ENCODE results near the gene SMURF2. TPM values are rescaled to one million over a fixed set of nuclear protein-coding genes. Genes with fewer than 3 reads are reported as not detected.

SMURF2 gene
- total RNA-seq, 4 donors from 2014 or later, result 18.4 to 92.0 (median 37.3) TPM

DNA sequence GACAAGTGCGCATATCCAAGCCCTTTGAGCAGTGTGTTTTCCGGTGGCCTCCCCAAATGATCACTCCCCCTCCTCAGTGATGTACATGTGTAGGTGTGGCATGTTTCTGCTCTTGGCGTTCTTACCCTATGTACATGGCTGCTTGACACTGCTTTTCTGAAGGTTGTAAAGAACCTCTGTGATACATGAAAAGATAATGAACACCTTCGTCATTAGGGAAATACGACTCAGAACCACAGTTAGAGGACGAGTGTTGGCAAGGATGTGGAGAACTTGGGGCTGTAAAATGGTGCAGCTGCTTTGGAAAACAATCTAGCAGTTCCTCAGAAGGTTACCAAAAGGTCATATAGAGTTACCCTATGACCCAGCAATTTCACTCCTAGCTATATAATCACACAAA lies 126.8 kb downstream of the SMURF2 start:
- intact Hi-C loops (cut with DNase I; ENCODE audit: low total_unique reads), result no loop called here
- Histone ChIP-seq H3K36me3 (no peaks in the 10 kb centered on the region), H3K4me1 (no peaks in the 10 kb centered on the region), H3K4me3 (no peak overlapping the region), H3K27ac (no peak overlapping the region), H3K9me3 (no peaks in the 10 kb centered on the region), H3K27me3 (no peaks in the 10 kb centered on the region)
- DNase-seq, result no peak
- TF ChIP-seq POLR2A (IDR thresholded peaks at IDR 0.05), result no peak
- no peak for TF ChIP-seq CTCF (IDR thresholded peaks at IDR 0.05)

GRCh38 chr17:64534187-64534586 lies 127.9 kb downstream of the SMURF2 start:
- no peak for DNase-seq
- no peaks in the 10 kb centered on the region for H3K36me3 ChIP-seq
- no peak overlapping the region for H3K4me3 ChIP-seq
- intact Hi-C loops (cut with DNase I; ENCODE audit: low total_unique reads), result no loop called here
- TF ChIP-seq POLR2A (IDR thresholded peaks at IDR 0.05) (no peak), CTCF (IDR thresholded peaks at IDR 0.05) (no peak)
- no peak overlapping the region for H3K27ac ChIP-seq
- no peaks in the 10 kb centered on the region for H3K27me3 ChIP-seq
- no peaks in the 10 kb centered on the region for H3K4me1 ChIP-seq
- no peaks in the 10 kb centered on the region for H3K9me3 ChIP-seq

DNA sequence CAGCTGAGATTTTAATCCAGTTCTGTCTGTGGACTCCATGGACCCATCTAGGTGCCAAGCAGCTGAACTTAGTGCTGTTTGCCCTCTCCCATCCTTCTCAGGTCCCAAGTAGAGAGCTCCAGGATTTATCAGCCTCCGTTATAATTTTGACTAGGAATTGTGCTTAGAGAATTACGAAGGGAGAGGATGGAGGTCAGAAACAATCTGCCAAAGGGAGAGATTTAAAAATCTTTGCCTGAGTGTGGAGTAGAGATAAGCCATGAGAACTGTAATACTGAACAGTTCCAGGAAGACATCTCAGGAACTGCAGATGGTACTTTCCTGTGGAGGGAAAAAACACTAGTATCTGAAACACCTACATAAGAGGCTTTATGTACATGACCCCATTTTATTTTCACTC lies 128.3 kb downstream of the SMURF2 start:
- DNase-seq, result no peak
- Histone ChIP-seq H3K27me3 (no peaks in the 10 kb centered on the region), H3K27ac (no peak overlapping the region), H3K4me1 (no peaks in the 10 kb centered on the region), H3K9me3 (no peaks in the 10 kb centered on the region), H3K36me3 (no peaks in the 10 kb centered on the region), H3K4me3 (no peak overlapping the region)
- intact Hi-C loops (cut with DNase I; ENCODE audit: low total_unique reads), result no loop called here
- TF ChIP-seq CTCF (IDR thresholded peaks at IDR 0.05) (no peak), POLR2A (IDR thresholded peaks at IDR 0.05) (no peak)

DNA sequence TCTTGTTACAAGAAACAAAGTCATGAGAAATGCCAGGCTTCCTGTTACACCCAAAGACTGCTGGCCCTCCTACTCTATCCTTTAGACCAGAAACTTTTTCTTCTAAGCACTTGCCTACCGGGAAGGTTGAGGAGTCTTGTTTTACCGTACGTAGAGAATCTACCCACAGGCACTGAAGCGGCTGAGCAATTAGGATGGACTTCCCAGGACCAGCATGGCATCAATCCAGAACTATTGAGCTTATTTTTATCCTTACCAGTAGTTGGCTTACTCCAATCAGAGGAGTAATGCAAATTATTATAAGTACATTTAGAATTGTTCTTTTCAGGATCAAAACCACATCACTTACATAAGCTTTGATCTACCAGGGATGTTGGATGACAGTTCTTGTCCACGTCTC lies 129.7 kb downstream of the SMURF2 start:
- TF ChIP-seq POLR2A (IDR thresholded peaks at IDR 0.05) (no peak), CTCF (IDR thresholded peaks at IDR 0.05) (no peak)
- Histone ChIP-seq H3K27me3 (no peaks in the 10 kb centered on the region), H3K4me1 (no peaks in the 10 kb centered on the region), H3K4me3 (no peak overlapping the region), H3K27ac (no peak overlapping the region), H3K9me3 (no peaks in the 10 kb centered on the region), H3K36me3 (no peaks in the 10 kb centered on the region)
- intact Hi-C loops (cut with DNase I; ENCODE audit: low total_unique reads), result no loop called here
- DNase-seq, result no peak

DNA sequence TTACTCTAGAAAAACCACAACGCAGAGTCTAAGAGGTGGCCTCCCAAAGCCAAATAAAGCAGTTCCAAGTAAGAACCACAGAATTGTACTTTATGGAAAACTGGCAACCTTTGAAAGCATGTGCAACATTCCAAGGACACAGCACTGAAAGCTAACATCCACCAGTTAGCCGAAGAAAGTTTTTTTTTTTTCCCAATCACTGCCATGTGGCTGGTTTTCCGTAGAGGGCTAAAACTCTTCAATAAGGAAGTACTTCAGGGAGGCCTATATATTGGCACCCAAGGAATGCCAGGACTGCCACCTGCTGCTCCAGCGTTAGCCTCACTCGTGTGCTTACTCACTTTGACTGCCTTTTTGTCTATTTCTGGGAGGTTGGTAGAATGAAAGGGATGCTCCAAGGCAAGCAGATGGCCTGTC lies 130.1 kb downstream of the SMURF2 start:
- no peak for DNase-seq
- Histone ChIP-seq H3K36me3 (no peaks in the 10 kb centered on the region), H3K27ac (no peak overlapping the region), H3K4me1 (no peaks in the 10 kb centered on the region), H3K4me3 (no peak overlapping the region), H3K9me3 (no peaks in the 10 kb centered on the region), H3K27me3 (no peaks in the 10 kb centered on the region)
- intact Hi-C loops (cut with DNase I; ENCODE audit: low total_unique reads), result no loop called here
- TF ChIP-seq POLR2A (IDR thresholded peaks at IDR 0.05) (no peak), CTCF (IDR thresholded peaks at IDR 0.05) (no peak)

Data from uterus (tissue), 4 donors.